GM12875 (cell line): Measurements from ENCODE around the gene RIN2.

Experiments used
- H3K4me3 ChIP-seq: one replicate; pipeline ENCODE4 v1.5.1; 2011; ENCODE audit warnings: low read depth, low read length, control low read depth
- TF ChIP-seq, protein P1 (sequence below): IDR thresholded peaks from 2 replicates; pipeline ENCODE4 v1.5.1; 2011; ENCODE audit warnings: low read depth, mild to moderate bottlenecking, control low read depth, inconsistent platforms, low read length, moderate library complexity, borderline replicate concordance; ENCODE audit not compliant: insufficient read depth

The RIN2 gene

DNA sequence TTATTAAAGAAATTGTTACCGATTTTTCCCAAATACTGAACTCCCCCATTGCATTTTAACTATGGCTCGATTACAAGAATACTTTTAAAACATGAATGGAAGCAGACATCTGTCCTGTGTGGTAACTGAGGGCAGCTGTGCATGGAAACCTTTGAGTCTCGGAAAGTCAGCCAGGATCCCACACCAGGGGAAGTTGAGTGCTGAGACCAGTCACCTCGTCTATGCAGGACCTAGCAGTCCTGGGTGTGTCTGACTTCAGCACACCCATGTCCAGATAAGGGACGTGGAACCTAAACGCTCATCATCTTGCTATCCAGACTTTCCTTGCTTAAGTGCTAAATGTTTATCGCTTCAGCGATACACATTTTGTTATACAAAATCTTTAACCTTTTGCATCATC, 6.1 kb downstream of the RIN2 start:
- TF ChIP-seq, protein P1, sequence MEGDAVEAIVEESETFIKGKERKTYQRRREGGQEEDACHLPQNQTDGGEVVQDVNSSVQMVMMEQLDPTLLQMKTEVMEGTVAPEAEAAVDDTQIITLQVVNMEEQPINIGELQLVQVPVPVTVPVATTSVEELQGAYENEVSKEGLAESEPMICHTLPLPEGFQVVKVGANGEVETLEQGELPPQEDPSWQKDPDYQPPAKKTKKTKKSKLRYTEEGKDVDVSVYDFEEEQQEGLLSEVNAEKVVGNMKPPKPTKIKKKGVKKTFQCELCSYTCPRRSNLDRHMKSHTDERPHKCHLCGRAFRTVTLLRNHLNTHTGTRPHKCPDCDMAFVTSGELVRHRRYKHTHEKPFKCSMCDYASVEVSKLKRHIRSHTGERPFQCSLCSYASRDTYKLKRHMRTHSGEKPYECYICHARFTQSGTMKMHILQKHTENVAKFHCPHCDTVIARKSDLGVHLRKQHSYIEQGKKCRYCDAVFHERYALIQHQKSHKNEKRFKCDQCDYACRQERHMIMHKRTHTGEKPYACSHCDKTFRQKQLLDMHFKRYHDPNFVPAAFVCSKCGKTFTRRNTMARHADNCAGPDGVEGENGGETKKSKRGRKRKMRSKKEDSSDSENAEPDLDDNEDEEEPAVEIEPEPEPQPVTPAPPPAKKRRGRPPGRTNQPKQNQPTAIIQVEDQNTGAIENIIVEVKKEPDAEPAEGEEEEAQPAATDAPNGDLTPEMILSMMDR, result no peak
- no peak overlapping the region for H3K4me3 ChIP-seq

DNA sequence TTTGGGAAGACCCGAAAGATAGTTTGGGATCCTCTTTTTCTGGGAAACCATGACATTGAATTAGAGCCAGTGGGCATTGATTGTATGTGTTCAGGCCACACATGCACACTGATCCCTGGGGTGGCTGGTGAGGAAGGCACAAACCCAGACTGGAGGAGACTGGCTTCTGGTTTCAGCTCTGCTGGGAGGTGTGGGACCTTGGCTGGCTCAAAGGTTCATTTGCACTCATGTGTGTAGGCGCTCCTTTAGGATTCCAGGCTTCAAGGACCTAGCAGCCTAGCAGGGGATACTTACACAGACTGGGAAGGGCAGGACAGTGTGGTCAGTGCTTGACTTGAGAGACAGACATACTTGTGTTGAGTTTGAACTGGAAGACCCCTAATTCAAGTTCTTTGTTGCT, 7.2 kb downstream of the RIN2 start:
- TF ChIP-seq, protein P1, result no peak

DNA sequence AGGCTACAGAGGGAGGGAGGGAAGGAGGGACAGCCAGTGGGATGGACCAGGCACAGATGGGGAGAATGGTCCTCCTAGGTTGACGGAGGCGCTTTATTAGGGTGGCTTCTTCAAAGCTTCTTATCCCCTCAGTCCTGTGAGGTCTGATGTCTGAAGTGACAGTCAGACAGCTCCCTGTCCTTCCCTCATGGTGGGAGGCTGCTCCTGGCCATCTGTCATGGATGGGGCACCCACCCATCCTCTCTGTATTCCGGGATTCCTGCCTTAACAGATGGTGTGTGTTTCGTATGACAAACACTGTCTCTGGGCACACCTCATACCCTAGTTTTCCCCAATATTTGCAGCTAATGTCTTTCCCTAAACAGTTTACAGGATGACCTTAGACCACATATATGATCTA, 7.9 kb downstream of the RIN2 start:
- no peak overlapping the region for H3K4me3 ChIP-seq
- TF ChIP-seq, protein P1, result no peak

More for the DNA sequence above, 7.2 kb downstream of the RIN2 start:
- no peak overlapping the region for H3K4me3 ChIP-seq

DNA sequence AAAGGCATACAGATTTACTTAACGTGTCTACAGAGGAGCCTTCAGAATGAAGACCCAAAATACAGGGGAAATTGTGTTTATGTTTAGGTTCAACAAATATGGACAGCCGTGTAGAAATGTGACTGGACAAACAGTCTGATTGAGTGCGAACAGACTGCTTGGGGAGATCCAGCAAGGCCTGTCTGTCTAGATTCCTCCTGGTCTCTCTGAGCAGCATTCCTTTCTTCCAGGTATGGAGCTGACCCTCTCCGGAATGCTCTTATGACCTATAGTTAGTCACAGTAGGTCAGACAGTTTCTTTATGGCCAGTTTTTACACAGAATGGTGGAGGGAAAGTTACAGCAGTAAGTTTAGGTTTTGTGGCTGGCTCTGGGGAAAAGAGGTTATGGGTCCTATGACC, 9.0 kb downstream of the RIN2 start:
- H3K4me3 ChIP-seq, result no peak overlapping the region
- TF ChIP-seq, protein P1, result no peak

DNA sequence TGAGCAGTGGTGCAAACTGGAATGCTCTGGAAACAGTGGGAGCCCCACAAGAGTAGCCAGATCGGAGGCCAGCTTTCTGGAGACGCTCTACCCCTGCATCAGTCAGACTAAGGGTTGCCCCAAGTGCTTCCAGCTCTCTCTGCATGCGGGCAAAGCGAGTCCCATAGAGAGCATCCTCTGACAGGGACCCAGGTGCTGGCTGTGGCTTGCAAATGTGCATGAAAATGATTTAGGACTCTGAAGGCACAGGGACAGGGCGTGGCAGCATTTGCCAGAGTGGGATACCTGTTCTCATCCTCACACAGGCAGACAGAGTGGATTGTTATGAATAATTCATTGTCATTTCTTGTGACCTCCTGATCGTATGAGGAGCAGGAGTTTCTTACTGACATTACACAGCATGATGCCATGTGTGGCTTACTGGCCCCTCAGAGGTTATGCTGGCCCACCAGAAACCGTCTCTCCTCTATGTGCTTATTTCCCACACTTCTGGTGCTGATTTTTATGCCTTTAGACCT, 10.3 kb downstream of the RIN2 start:
- TF ChIP-seq, protein P1, result no peak
- no peak overlapping the region for H3K4me3 ChIP-seq

DNA sequence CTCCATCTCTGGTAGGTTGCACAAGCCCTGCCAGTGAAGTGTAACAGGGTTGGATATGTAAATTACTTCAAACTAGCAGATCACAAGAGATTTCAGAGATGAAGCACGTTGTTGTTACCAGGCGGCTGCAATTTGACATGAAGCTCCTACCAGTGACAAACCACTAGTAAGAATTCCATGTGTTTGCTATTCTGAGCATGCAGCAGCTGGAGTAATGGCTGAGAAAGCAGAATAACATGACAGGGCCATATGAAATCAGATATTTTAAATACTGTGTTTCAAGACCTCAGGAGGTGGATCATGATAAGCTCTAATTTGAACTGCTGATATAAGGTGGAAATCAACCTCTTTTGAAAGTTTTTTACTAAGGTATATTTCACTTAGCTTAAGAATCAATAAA, 11.4 kb downstream of the RIN2 start:
- TF ChIP-seq, protein P1, result no peak
- no peak overlapping the region for H3K4me3 ChIP-seq

DNA sequence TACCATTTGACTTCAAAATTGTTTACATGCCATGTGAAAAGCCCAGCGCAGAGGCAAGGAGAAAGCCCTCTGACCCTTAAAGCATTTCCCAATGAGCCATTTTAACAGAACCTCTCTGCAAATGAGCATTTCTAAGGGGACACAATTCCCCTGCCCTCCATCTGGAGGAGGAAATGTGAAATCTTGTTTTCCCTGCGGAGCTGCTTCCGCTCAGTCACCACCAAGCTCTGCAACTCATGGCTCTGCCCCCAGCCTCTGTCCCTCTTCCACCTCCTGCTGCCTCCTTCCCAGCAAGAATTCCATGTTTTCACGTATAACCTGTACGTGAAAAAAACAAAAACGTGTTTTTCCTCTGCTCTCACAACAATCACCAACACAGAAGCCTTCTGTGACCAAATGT, 12.3 kb downstream of the RIN2 start:
- TF ChIP-seq, protein P1, result no peak
- no peak overlapping the region for H3K4me3 ChIP-seq
